Head of caudate nucleus (tissue), 42 donors: ENCODE data around the gene TCIRG1.
A peak's percentile ranks its signal among the peaks of the same experiment; 100 is the strongest.

Experiments used
- DNase-seq, 42 donors: peaks; one replicate each; pipeline versions ENCODE4 v3.0.0 to v3.0.0-alpha.2; 2020 to 2021; ENCODE audit warnings: mixed read lengths in 7 of 42
- intact Hi-C: fragments of 100-400 bp; cut with DNase I; formaldehyde crosslinking; loops from one replicate; pipeline ENCODE4 v1.15.0; 2022

Gene TCIRG1

GRCh38 chr11:68002938-68003845, 35.6 kb upstream of the TCIRG1 start:
- intact Hi-C loops: no loop called here
- DNase-seq: peak in 27 of 42 donors; percentile 29 to 71 (median 51)

DNA sequence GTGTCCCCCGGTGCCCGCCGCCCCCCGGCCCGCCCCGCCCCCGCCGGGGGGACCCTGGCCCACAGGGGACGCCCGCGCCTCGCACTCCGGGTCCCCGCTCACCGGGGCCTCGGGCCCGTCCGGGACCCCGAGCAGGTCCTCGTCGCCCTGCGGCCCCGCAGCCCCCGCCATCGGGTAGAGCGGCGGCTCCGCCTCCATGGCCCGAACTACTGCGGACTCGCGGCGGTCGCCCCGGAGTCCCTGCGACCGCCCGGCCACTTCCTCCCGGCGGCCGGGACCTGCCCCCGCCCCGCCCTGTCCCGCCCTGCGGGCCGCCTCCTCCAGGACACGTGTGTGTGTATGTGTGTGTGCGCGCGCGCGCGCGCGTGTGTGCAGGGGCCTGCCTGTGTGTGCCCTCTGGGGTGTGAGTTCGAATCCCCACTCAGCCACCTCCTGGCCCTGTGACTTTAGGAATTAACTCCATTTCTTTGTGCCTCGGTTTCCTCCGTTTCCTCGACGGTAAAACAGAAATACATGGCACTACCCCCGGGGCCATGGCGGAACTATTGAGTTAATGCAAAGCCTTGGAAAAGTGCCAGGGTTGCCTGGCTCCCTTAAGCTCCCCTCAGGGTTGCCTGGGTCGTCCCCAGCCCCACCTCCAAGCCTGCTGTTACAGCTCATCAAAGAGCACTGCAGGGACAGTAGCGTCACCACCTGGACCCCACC, 34.8 kb upstream of the TCIRG1 start, which contains the start of gene UNC93B1:
Gene UNC93B1, minus strand, starts transcription at position 252 of the 705 bp plus-strand sequence. Its CDS starts 54 bp downstream, at position 198.
- DNase-seq: peak; percentile 42 to 86 (median 68)
- intact Hi-C loops: no loop called here

- peak; percentile 49 to 92 (median 80) for DNase-seq
- intact Hi-C loops: no loop called here
Observed at GRCh38 chr11:68004551-68005335, 34.1 kb upstream of the TCIRG1 start.

GRCh38 chr11:68006606-68007166, 32.1 kb upstream of the TCIRG1 start:
- DNase-seq: no peak
- intact Hi-C loops: no loop called here

GRCh38 chr11:68007498-68008380, 31.1 kb upstream of the TCIRG1 start:
- DNase-seq: peak in 1 of 42 donors; percentile 3

DNA sequence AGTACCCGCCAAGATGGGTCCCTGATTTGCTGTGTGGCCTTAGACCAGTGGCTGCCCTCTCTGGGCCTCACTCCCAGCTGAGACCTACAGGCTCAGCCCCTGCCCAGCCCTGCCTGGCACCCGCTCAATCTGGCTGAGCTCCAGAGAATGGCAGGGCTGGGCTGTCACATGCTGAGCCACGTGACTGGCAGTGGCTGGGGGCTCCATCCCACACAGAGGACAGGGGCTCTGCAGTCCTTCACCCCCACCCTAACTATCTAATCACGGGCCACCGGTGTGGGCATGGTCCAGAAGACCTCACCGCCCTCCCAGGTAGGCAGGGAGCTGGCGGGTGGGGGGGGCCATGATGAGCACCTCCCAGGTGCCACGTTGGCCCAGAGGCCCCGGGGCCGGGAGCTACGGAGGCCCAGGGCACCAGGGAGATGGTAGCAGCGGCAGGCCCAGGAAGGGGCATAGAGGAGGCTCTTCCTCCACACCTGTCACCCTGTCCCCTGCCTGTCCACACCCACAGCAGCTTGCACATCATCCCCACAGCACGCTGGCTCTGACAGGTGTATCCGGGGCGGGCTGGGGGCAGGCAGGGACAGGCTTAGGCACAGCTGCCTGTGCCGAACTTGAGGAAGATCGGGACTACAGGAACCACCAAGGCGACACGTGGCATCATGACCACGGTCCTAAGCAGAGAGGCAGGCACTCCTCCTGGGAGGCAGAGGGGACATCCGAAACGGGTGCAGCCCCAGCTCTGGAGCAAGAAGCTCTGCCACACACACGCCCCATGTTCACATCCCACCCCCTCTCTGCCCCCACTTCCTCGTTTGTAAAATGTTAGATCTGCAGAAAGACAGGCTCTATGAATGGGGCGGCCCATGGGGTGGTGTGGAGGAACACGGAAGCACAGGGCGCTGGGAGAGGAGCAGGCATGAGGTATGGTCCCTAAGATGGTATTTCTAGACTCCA, 30.2 kb upstream of the TCIRG1 start:
- peak in 11 of 42 donors; percentile 33 to 72 (median 48) for DNase-seq
- intact Hi-C loops: no loop called here

More at GRCh38 chr11:68007498-68008380, 31.1 kb upstream of the TCIRG1 start:
- intact Hi-C loops: no loop called here

DNA sequence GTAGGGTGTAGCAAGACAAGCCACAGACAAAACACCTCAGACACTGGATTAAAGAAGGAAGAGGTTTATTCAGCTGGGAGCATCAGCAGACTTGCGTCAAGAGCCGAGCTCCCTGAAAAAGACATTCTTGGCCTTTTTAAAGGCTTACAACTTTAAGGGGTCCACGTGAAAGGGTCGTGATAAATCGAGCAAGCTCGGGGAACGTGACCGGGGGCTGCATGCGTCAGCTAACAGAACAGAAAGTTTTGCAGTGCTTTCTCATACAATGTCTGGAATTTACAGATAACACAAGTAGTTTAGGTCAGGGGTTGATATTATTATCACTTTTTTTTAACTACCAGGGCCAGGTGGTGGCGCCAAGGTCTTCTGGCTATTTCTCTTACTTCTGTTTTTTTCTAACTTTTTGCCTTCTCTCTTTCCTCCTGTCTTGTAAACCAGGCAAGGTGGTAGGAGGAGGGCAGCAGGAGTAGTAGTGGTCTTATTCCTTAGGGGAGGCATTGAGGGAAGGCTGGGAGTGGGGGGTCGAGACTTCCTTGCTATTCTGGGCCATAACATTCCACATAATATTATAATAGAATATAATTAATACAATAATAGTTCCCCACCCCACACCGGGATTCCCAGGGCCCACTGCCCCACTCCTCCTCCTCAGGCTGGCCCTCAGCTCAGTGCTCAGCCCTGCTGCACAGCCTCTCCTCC, 29.3 kb upstream of the TCIRG1 start:
- intact Hi-C loops: loop anchor here (10.0 kb wide), 1 partner anchor 195 kb away; no protein-coding TSS in a partner anchor
- DNase-seq: peak in 1 of 42 donors; percentile 8

DNA sequence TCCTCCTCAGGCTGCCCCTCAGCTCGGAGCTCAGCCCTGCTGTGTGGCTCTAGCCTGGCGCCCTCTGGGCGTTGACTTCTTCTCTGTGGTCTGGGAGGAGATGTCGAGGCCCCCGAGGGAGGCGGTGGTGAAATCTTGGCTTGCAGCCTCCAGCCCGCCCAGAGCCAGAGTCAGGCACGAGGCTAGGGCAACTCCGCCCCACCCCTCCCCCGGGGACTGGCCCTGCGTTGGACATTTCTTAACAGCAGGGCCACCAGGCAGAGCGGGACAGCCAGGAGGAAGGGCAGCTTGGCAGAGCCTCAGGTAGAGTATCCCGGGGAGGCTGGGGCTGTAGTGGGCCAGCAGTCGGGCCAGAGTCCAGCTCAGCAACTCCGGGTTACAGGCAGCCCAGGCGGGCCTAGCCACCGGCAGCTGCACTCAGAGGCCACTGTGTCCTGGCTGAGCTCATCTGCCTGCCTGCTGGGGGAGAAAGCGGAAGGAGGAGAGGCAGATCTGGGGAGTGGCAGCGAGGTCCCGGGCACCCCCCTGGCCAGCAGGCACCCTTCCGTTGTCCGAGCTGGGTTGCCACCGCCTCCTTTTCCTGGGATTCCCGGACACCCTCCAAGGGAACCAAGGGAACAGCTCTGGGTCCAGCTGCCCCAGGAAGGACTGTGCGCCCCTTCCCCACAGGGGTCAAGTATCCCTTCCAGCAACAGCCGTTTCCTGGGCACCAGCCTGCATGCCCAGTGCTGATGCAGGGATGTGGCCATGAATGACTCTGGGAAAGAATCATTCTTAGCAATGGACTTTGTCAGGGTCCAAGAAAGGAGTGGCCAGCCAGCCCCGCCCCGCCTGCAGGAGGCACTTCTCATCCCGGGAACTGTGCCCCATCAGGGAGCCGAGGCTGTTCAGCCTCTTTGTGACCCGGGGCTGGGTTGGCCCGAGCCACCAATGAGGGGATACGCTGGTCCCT, 28.5 kb upstream of the TCIRG1 start, which contains the start of gene ALDH3B1:
Gene ALDH3B1, plus strand, starts transcription at position 238 of the 952 bp plus-strand sequence. CDS start 4,971 bp downstream, outside the sequence.
- intact Hi-C loops: loop anchor here (10.0 kb wide), 1 partner anchor 194 kb away; no protein-coding TSS in a partner anchor
- DNase-seq: peak; percentile 53 to 90 (median 78)

DNA sequence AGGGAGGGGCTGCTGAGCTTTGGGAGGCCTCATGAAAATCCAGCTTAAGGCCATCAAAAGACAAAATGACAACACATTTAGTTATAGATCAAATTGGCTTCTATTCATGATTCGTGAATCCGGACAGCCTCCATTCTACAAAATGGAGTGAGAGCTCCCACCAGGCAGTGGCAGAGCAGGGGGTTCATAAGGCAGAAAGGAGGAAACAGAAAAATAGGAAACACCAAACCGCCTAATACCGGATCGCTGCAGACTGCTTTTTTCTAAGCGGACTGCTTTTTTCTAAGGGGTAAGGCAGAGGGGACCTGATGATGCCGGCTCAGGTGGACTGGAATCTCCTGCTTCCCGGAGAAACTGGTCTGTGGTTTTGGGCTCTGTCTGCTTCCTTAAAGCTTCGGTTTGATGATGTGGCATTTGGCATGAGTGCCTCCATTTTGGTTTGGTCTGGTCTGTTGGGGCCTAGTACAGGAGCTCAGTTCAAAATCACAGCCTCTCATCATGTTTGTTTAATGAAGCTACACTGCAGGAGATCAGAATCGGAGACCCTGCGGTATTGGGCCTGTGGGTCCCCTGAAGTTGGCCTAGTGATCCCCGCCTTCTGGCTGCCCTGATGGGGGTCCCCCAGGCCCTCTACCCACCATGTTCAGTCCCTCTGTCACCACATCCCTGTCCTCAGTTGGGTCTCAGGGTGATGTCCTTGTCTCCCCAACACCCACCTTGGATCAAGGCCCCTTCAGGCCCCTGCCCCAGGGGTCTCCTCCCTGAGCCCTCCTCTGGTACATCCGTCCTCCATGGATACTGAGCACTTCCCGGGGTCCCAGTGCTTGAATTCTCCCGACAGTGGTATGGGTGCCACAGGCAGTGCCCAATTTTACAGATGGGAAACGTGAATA, 27.5 kb upstream of the TCIRG1 start:
- intact Hi-C loops: loop anchor here (10.0 kb wide), 1 partner anchor 194 kb away; no protein-coding TSS in a partner anchor

DNA sequence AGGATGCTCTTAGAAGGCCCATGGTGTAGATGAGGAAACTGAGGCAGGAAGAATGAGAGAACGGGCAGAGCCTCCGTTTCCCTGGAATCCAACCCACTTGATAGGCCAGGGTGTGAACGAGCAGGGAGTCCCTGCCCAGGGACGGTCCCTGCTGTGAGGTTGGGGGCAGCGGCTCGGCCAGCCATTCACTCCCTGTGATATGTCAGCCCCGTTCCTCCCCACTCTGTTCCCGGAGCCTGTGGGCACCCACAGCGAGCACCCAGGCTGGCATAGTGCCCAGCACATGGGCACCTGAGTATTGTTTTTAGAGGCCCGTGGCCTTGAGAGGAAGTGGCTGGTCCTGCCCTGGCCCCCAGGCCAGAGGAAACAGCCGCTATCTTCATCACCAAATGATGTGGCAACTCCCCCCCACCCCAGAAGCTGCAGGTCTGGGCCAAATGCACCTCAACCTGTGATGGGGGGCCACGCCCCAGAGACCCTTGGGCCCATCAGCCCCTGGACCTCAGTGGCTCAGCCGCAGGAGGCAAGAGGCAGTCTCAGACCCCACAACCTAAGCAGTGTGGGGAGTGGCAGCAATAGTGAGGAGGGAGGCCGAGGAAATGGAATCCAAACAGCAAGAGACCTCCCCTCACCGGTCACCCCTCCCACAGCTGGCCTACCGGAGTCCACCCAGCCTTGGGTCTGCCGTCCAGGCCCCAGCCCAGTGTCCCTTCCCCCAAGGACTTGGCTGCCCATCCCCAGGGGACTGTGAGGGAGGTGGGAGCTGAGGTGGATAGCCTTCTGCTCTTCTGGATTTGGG, 26.6 kb upstream of the TCIRG1 start:
- no peak for DNase-seq
- intact Hi-C loops: loop anchor here (10.0 kb wide), 1 partner anchor 193 kb away; no protein-coding TSS in a partner anchor

More for the DNA sequence above, 27.5 kb upstream of the TCIRG1 start:
- peak in 1 of 42 donors; percentile 37 for DNase-seq

DNA sequence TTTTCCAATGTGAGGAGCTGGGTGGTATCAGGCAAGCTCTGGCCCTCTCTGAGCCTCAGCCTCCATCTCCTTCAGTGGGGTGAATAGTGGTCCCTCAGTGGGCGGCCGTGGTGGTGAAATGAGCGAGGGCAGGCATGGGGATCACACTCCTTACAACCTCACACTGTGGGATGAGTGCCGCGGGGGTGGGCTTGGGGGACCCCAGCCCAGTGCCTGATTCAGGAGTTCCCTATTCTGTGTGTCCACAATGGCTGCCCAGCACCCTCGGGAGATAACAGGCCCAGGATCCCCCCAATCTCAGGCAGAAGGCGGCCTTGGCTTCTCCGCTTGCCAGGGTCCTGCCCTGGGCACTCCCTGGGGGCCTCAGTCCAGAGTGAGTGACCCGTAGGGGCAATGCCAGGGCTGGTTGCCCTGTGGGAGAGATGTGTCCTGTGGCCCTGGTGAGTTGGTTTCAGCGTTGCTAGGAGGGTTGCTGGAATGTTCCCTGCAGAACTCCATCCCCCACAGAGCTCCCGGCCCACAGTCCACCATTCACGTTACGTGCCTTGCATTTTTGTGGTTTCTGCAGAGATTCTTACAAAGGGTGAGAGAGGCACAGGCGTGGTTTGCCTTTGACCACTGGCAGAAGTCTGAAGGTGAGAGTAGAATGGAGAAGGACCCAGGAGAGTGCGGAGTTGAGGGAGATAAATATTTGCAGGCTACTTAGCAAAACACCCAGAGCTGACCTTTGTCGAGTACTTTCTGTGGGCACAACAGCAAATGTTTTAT, 25.8 kb upstream of the TCIRG1 start:
- intact Hi-C loops: loop anchor here (10.0 kb wide), 1 partner anchor 192 kb away; no protein-coding TSS in a partner anchor
- DNase-seq: peak in 6 of 42 donors; percentile 37 to 66 (median 57)
